H1 (cell line): ENCODE data around the gene SENP7. TPM values are rescaled to one million over a fixed set of nuclear protein-coding genes. Genes with fewer than 3 reads are reported as not detected.
"Not testable (repeated sequence)": the region's sequence is repeated elsewhere in the genome, so short reads cannot be mapped to it uniquely, and the experiment has no call there.

Source experiments
- CTCF ChIA-PET: fragments of 300-600 bp; sonication (Branson Sonifier 250); formaldehyde crosslinking; loops from one replicate; lab custom pipeline; 2021; ENCODE audit not compliant: partially characterized antibody; lab: Charles Lee
- POLR2A ChIA-PET: fragments of 300-600 bp; sonication (Branson Sonifier 250); formaldehyde crosslinking; loops from one replicate; lab custom pipeline; 2021; ENCODE audit warnings: inconsistent platforms; ENCODE audit not compliant: partially characterized antibody; lab: Charles Lee
- DNase-seq, 2 experiments: peaks; one replicate each; pipeline versions ENCODE4 v3.0.0 to v3.0.0-alpha.2; 2010 to 2022; ENCODE audit warnings: low spot score in 2 of 2, low read depth in 1 of 2, mixed read lengths in 1 of 2
- FAIRE-seq: peaks from 2 replicates; lab custom pipeline; 2011; peaks lifted over from hg19 to GRCh38; lab: Jason Lieb, UNC
- H2AFZ ChIP-seq: 2 replicates; pipeline ENCODE4 v1.8.1; 2012; ENCODE audit warnings: low read length, inconsistent platforms
- H2AK5ac ChIP-seq: 2 replicates; pipeline ENCODE4 v1.6.1; 2013; ENCODE audit warnings: low read depth, low read length
- H2BK120ac ChIP-seq: replicated peaks from 2 replicates; pipeline ENCODE3; 2013; ENCODE audit warnings: low read depth, low read length, inconsistent platforms
- H2BK12ac ChIP-seq: 2 replicates; pipeline ENCODE4 v1.6.1; 2013; ENCODE audit warnings: low read depth, low read length
- H2BK15ac ChIP-seq: 2 replicates; pipeline ENCODE4 v1.6.1; 2013; ENCODE audit warnings: low read length
- H2BK20ac ChIP-seq: 2 replicates; pipeline ENCODE4 v1.6.1; 2013; ENCODE audit warnings: low read length
- H2BK5ac ChIP-seq: 2 replicates; pipeline ENCODE4 v1.6.1; 2013; ENCODE audit warnings: low read depth, low read length
- H3K14ac ChIP-seq: 2 replicates; pipeline ENCODE4 v1.6.1; 2013; ENCODE audit warnings: inconsistent platforms; ENCODE audit not compliant: insufficient read length
- H3K18ac ChIP-seq: 2 replicates; pipeline ENCODE4 v1.6.1; 2013; ENCODE audit warnings: low read length; ENCODE audit errors: extremely low read depth
- H3K23ac ChIP-seq: 2 replicates; pipeline ENCODE4 v1.6.1; 2013; ENCODE audit warnings: inconsistent platforms; ENCODE audit not compliant: insufficient read length
- H3K23me2 ChIP-seq: 2 replicates; pipeline ENCODE4 v1.6.1; 2013; ENCODE audit warnings: low read depth, low read length
- H3K27ac ChIP-seq: 2 replicates; pipeline ENCODE4 v1.6.1; 2011; ENCODE audit warnings: low read depth, low read length, inconsistent platforms
- H3K27me3 ChIP-seq, 4 experiments: replicated peaks in 1 of 4; 1 replicate in 1 of 4; 2 replicates in 3 of 4; pipeline versions ENCODE4 v1.6.1 to v1.8.1; 2011 to 2013; ENCODE audit warnings: low read length in 3 of 4, mild to moderate bottlenecking in 3 of 4, inconsistent platforms in 2 of 4, mixed read lengths in 2 of 4, moderate library complexity in 1 of 4; ENCODE audit not compliant: control insufficient read depth in 3 of 4, insufficient read depth in 3 of 4; ENCODE audit errors: extremely low read depth in 1 of 4
- H3K36me3 ChIP-seq, 4 experiments: 2 replicates each; pipeline versions ENCODE4 v1.6.1 to v1.8.1; 2011 to 2013; ENCODE audit warnings: mild to moderate bottlenecking in 4 of 4, low read length in 3 of 4, moderate library complexity in 2 of 4, control low read depth in 1 of 4, inconsistent platforms in 1 of 4; ENCODE audit not compliant: insufficient read depth in 4 of 4, control insufficient read depth in 2 of 4
- H3K4ac ChIP-seq: replicated peaks from 2 replicates; pipeline ENCODE3; 2013; ENCODE audit warnings: low read length, low read depth, mixed read lengths, inconsistent platforms; ENCODE audit not compliant: insufficient read length
- H3K4me1 ChIP-seq, 4 experiments: replicated peaks in 1 of 4; 1 replicate in 1 of 4; 2 replicates in 3 of 4; pipeline versions ENCODE4 v1.6.1 to v1.8.1; 2011 to 2013; ENCODE audit warnings: low read length in 3 of 4, inconsistent platforms in 2 of 4, mixed read lengths in 1 of 4; ENCODE audit not compliant: insufficient read depth in 4 of 4, control insufficient read depth in 3 of 4
- H3K4me2 ChIP-seq, 2 experiments: 2 replicates each; pipeline versions ENCODE4 v1.6.1 to v1.8.1; 2011 to 2013; ENCODE audit warnings: low read depth in 2 of 2, low read length in 2 of 2, control low read depth in 1 of 2, inconsistent platforms in 1 of 2, mild to moderate bottlenecking in 1 of 2; ENCODE audit not compliant: insufficient read depth in 1 of 2
- H3K4me3 ChIP-seq, 4 experiments: fragments of 200-600, 300-600 bp in 1 of 4; sonication (generic), shearing (Covaris generic), sonication (Bioruptor Twin) in 1 of 4; 2 replicates each; pipeline versions ENCODE4 v1.5.1 to v1.8.1; 2011 to 2016; ENCODE audit warnings: low read length in 4 of 4, low read depth in 3 of 4, control low read depth in 2 of 4, inconsistent platforms in 2 of 4, mild to moderate bottlenecking in 2 of 4, mixed read lengths in 1 of 4, moderate library complexity in 1 of 4; ENCODE audit not compliant: insufficient read depth in 2 of 4; ENCODE audit errors: extremely low read depth in 1 of 4
- H3K56ac ChIP-seq: replicated peaks from 2 replicates; pipeline ENCODE3; 2013; ENCODE audit warnings: low read depth, mild to moderate bottlenecking, mixed read lengths, low read length, inconsistent platforms; ENCODE audit not compliant: insufficient read length
- H3K79me1 ChIP-seq: 2 replicates; pipeline ENCODE4 v1.6.1; 2013; ENCODE audit warnings: low read depth, low read length, control low read depth
- H3K79me2 ChIP-seq, 2 experiments: 2 replicates each; pipeline versions ENCODE4 v1.6.1 to v1.8.1; 2012 to 2013; ENCODE audit warnings: low read length in 2 of 2, mild to moderate bottlenecking in 2 of 2, inconsistent platforms in 1 of 2; ENCODE audit not compliant: insufficient read depth in 2 of 2, control insufficient read depth in 1 of 2
- H3K9ac ChIP-seq, 4 experiments: replicated peaks in 1 of 4; 1 replicate in 1 of 4; 2 replicates in 3 of 4; pipeline versions ENCODE4 v1.6.1 to v1.8.1; 2011 to 2013; ENCODE audit warnings: low read depth in 3 of 4, low read length in 3 of 4, control low read depth in 2 of 4, mild to moderate bottlenecking in 2 of 4, moderate library complexity in 2 of 4, inconsistent platforms in 1 of 4; ENCODE audit errors: extremely low read depth in 1 of 4
- H3K9me3 ChIP-seq, 2 experiments: 2 replicates each; pipeline versions ENCODE4 v1.6.1 to v1.8.1; 2012 to 2013; ENCODE audit warnings: mild to moderate bottlenecking in 2 of 2, moderate library complexity in 2 of 2, control low read depth in 1 of 2, inconsistent platforms in 1 of 2, low read depth in 1 of 2, low read length in 1 of 2, mixed read lengths in 1 of 2; ENCODE audit not compliant: insufficient read depth in 2 of 2
- H4K20me1 ChIP-seq, 2 experiments: replicated peaks in 1 of 2; 2 replicates each; pipeline versions ENCODE3 to v1.8.1; 2011 to 2013; ENCODE audit warnings: inconsistent platforms in 2 of 2, low read length in 2 of 2, mild to moderate bottlenecking in 1 of 2; ENCODE audit not compliant: insufficient read depth in 2 of 2, control insufficient read depth in 1 of 2
- H4K5ac ChIP-seq: 2 replicates; pipeline ENCODE4 v1.6.1; 2013; ENCODE audit warnings: low read length, low read depth, mixed read lengths, inconsistent platforms; ENCODE audit not compliant: insufficient read length
- H4K8ac ChIP-seq: 2 replicates; pipeline ENCODE4 v1.8.0; 2013; ENCODE audit warnings: mild to moderate bottlenecking, moderate library complexity, low read length, inconsistent platforms; ENCODE audit not compliant: insufficient read depth; ENCODE audit errors: extremely low read depth
- H4K91ac ChIP-seq: replicated peaks from 2 replicates; pipeline ENCODE3; 2013; ENCODE audit warnings: low read length, mixed read lengths, inconsistent platforms; ENCODE audit not compliant: insufficient read length
- EP300 ChIP-seq, 2 experiments: IDR thresholded peaks; 1 replicate in 1 of 2; 2 replicates in 1 of 2; pipeline ENCODE4 v1.6.1; 2011 to 2012; ENCODE audit warnings: low read depth in 2 of 2, low read length in 2 of 2, mild to moderate bottlenecking in 2 of 2, borderline replicate concordance in 1 of 2, inconsistent platforms in 1 of 2, moderate library complexity in 1 of 2
- WGBS, 2 experiments: shearing (Covaris generic) in 1 of 2; methylation state at CpG; one replicate each; pipeline versions ENCODE4 v1.1.6 to v1.1.7; 2013 to 2015; ENCODE audit warnings: low lambda C conversion rate in 2 of 2, mixed read lengths in 2 of 2, inconsistent platforms in 1 of 2, low coverage in 1 of 2, missing lambda C conversion rate in 1 of 2; ENCODE audit not compliant: insufficient replicate concordance in 2 of 2, insufficient coverage in 1 of 2, insufficient read length in 1 of 2; ENCODE audit errors: extremely low coverage in 1 of 2, missing lambda C conversion rate in 1 of 2; 5-methylcytosine and 5-hydroxymethylcytosine counted together
- polyA plus RNA-seq, 7 experiments: library from polyadenylated mRNA; depleted of rRNA in 3 of 7; stranded (reverse) in 5 of 7; unstranded in 2 of 7; fragments of >200 nt in 5 of 7; fragments of 200-250 nt in 2 of 7; gene quantifications; 1 replicate in 5 of 7; 2 replicates in 1 of 7; 4 replicates in 1 of 7; pipeline versions ENCODE4 v1.2.1 to v1.2.3, GENCODE V29; 2011 to 2013; ENCODE audit warnings: missing spikeins in 2 of 7, mixed read lengths in 2 of 7
- total RNA-seq: library from RNA; stranded (reverse); fragmentation: NEBNext Ultra II Directional; extraction: Animal tissue kit (Norgen Biotek cat#: 25700); gene quantifications from 2 replicates; pipeline ENCODE4 v1.2.1, GENCODE V29; 2021

The SENP7 gene
- total and polyA plus RNA-seq, 2 of the 8 experiments (the other 6 are each of a cell fraction or from before 2014, with no cell fraction given), result 2.8 to 7.8 TPM

DNA sequence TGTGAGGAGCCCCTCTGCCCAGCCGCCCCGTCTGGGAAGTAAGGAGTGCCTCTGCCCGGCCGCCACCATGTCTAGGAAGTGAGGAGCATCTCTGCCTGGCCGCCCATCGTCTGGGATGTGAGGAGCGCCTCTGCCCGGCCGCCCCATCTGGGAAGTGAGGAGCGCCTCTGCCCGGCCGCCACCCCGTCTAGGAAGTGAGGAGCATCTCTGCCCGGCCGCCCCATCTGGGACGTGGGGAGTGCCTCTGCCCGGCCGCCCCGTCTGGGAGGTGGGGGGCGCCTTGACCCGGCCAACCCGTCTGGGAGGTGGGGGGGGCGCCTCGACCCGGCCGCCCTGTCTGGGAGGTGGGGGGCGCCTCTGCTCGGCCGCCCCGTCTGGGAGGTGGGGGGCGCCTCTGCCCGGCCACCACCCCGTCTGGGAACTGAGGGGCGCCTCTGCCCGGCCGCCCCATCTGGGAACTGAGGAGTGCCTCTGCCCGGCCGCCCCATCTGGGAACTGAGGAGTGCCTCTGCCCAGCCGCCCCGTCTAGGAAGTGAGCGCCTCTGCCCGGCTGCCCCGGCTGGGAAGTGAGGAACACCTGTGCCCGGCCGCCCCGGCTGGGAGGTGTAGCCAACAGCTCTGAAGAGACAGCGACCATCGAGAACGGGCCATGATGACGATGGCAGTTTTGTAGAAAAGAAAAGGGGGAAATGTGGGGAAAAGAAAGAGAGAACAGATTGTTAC lies 38.5 kb upstream of the SENP7 start:
- H3K36me3 ChIP-seq, H4K8ac ChIP-seq, H3K4me3 ChIP-seq, H3K4me2 ChIP-seq, H3K23ac ChIP-seq, H3K4me1 ChIP-seq, FAIRE-seq, H2BK120ac ChIP-seq, H4K5ac ChIP-seq, H2BK15ac ChIP-seq, H4K20me1 ChIP-seq, H2AK5ac ChIP-seq, H3K56ac ChIP-seq, H2AFZ ChIP-seq, H2BK12ac ChIP-seq, H3K79me1 ChIP-seq, H3K27me3 ChIP-seq, H3K23me2 ChIP-seq, CTCF ChIA-PET, DNase-seq, H3K9ac ChIP-seq, H3K4ac ChIP-seq, H2BK20ac ChIP-seq, H2BK5ac ChIP-seq, H3K27ac ChIP-seq, H3K18ac ChIP-seq, H3K79me2 ChIP-seq, H4K91ac ChIP-seq, H3K14ac ChIP-seq, POLR2A ChIA-PET: not testable (repeated sequence)
- H3K9me3 ChIP-seq, result peaks cover 16 to 19% of the 10 kb centered on the region in 2 experiments
- TF ChIP-seq EP300 (IDR thresholded peaks at IDR 0.05; ENCODE audit: borderline replicate concordance in 1 of 2, low read depth in 2 of 2, low read length in 2 of 2), result peak in 1 of 2 experiments; percentile 51; a peak in 1 of 3 replicates
- 95% methylated on average over 19 of the region's 50 CpGs; no CpG with 5 or more reads in 1 of the 2 experiments for WGBS, 2 experiments
